NCI-H146 treated with DMSO at 0.1 percent for 48 hours (cell line): ENCODE measurements around the gene CTDSP2.
"Not testable (repeated sequence)": the region's sequence is repeated elsewhere in the genome, so short reads cannot be mapped to it uniquely, and the experiment has no call there.

Experiments used
- DNase-seq: peaks from one replicate; lab custom pipeline; 2025; ENCODE audit not compliant: unreplicated experiment; lab: John Stamatoyannopoulos, UW

Gene CTDSP2

GRCh38 chr12:57846577-57847319 lies at the start of gene CTDSP2:
Gene CTDSP2 (minus strand): TSS chr12:57846729. CDS start chr12:57846435, 294 bp downstream.
- DNase-seq = peak; percentile 91

GRCh38 chr12:57896115-57896433 lies 49.5 kb upstream of the CTDSP2 start:
- no peak for DNase-seq

GRCh38 chr12:57895389-57896114 lies 49.0 kb upstream of the CTDSP2 start:
- no peak for DNase-seq

- DNase-seq = no peak
These were observed 48.1 kb upstream of the CTDSP2 start for GRCh38 chr12:57894399-57895292.

- no peak for DNase-seq
These were observed 47.2 kb upstream of the CTDSP2 start for GRCh38 chr12:57893431-57894353.

GRCh38 chr12:57892232-57892972 lies 45.9 kb upstream of the CTDSP2 start:
- DNase-seq = no peak

GRCh38 chr12:57891542-57892228 lies 45.2 kb upstream of the CTDSP2 start:
- DNase-seq = no peak

- DNase-seq = no peak
These were observed 43.9 kb upstream of the CTDSP2 start for GRCh38 chr12:57890191-57891115.

GRCh38 chr12:57889500-57889989 lies 43.0 kb upstream of the CTDSP2 start:
- DNase-seq = no peak

- peak; percentile 78 for DNase-seq
These were observed 42.1 kb upstream of the CTDSP2 start for GRCh38 chr12:57888409-57889157.

GRCh38 chr12:57887631-57888408 lies 41.3 kb upstream of the CTDSP2 start:
- no peak for DNase-seq

GRCh38 chr12:57886964-57887363 lies 40.4 kb upstream of the CTDSP2 start:
- DNase-seq = not testable (repeated sequence)

- DNase-seq = no peak
These were observed 40.0 kb upstream of the CTDSP2 start for GRCh38 chr12:57886542-57886941.

GRCh38 chr12:57885207-57885606 lies 38.7 kb upstream of the CTDSP2 start:
- no peak for DNase-seq

- no peak for DNase-seq
These were observed 37.2 kb upstream of the CTDSP2 start for GRCh38 chr12:57883700-57884099.

GRCh38 chr12:57883057-57883456 lies 36.5 kb upstream of the CTDSP2 start:
- DNase-seq = no peak

GRCh38 chr12:57882575-57882974 lies 36.0 kb upstream of the CTDSP2 start:
- DNase-seq = no peak
